Retinal pigment epithelial cell (primary cell): ENCODE results near the gene PPT2.

Source experiments
- DNase-seq: peaks from one replicate; pipeline ENCODE4 v3.0.0-alpha.2; 2010; ENCODE audit warnings: low read depth
- H3K4me3 ChIP-seq: 2 replicates; pipeline ENCODE4 v1.5.1; 2011; ENCODE audit warnings: mild to moderate bottlenecking, low read length, control low read depth, moderate library complexity
- TF ChIP-seq, protein P1 (sequence below): conservative IDR thresholded peaks from 2 replicates; pipeline ENCODE4 v1.5.1; 2011; ENCODE audit warnings: low read depth, low read length, control low read depth, inconsistent platforms

The PPT2 gene

DNA sequence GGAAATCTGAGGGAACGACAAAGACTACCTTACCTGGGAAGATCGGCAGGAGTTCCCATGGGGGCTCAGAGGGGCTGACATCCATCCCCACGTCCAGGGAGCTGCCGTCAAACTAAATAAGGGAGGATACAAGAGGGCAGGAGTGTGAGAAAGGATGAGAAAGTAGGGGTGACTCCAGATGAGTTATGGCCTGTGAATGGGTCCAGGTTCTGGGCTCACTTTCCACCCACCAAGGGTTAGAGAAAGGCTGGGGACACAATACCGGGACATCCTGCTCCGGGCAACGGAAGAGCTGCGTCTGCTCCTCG is 26.6 kb upstream of the PPT2 start:
- peak overlapping the region; percentile 100 for H3K4me3 ChIP-seq
- TF ChIP-seq, protein P1, sequence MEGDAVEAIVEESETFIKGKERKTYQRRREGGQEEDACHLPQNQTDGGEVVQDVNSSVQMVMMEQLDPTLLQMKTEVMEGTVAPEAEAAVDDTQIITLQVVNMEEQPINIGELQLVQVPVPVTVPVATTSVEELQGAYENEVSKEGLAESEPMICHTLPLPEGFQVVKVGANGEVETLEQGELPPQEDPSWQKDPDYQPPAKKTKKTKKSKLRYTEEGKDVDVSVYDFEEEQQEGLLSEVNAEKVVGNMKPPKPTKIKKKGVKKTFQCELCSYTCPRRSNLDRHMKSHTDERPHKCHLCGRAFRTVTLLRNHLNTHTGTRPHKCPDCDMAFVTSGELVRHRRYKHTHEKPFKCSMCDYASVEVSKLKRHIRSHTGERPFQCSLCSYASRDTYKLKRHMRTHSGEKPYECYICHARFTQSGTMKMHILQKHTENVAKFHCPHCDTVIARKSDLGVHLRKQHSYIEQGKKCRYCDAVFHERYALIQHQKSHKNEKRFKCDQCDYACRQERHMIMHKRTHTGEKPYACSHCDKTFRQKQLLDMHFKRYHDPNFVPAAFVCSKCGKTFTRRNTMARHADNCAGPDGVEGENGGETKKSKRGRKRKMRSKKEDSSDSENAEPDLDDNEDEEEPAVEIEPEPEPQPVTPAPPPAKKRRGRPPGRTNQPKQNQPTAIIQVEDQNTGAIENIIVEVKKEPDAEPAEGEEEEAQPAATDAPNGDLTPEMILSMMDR: no peak
- no peak for DNase-seq

DNA sequence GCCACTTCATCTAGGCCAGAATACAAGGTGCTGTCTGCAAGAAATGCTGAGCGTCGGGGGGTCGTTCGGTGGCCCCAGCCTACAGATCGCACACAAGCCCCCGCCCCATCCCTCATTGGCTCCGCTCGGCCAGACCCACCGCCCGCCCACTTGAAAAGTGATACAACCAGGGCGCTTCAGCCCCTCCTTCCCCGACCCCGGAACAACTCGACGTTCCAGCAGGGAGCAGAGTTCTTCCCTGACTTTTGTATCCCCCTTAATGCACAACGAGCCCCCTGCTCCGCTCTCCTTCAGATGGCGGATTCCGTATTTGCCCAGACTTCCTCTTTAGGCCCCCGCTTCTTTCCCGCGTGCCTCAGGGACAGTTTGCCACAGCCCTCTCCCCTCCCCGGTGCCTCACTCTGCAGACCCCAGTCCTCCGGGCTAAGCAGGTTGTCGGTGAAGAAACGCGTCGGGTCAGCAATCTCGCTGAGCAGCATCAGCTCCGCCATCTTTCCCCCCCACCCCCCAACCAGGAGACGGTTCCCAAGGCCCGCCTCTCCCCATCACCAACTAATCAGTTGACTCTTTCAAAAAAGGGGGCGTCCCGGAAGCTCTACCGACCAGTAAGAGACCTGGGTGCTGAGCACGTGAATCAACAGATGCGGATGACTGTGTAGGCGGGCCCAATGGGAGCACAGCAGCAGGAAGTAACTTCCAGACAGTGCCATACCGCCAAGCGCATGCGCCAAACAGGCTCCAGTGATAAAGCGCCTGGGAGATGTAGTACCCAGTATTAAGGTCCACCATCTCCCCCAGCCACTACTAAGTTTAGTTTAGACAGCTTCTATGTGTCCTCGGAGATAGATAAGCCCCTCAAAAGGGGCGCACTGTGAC is 26.0 kb upstream of the PPT2 start, which contains the start of gene ATF6B:
Gene ATF6B (minus strand): TSS at position 530 of the 876 bp plus-strand sequence. CDS start 39 bp downstream, at position 491.
- TF ChIP-seq, protein P1: no peak
- DNase-seq: peak; percentile 99
- H3K4me3 ChIP-seq: peak within 1 kb of the TSS; percentile 100

DNA sequence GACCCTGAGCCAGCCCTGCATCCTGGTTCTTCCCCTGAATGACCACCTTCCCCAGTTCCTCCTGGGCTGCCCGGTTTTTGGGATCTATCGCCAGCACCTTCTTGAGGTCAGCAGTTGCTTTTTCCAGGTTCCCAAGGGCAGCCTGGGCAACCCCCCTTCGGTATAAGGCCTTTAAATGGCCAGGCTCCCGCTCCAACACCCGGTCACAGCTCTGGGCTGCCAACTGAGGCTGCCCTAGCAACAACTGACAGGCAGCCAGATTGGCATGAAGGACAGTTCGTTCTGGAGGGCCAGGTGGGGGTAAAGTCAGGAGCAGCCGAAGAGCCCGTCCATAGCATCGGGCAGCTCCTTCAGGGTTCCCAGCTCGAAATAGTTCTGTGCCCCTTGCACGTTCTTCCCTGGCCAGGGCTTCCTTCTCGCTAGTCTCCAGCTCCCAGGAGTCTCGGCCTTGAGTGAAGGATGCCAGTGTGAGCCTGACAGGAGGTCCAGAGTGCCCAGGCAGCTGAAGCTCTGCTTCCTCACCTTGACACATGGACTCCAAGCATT is 25.1 kb upstream of the PPT2 start:
- TF ChIP-seq, protein P1: no peak
- no peak for DNase-seq

DNA sequence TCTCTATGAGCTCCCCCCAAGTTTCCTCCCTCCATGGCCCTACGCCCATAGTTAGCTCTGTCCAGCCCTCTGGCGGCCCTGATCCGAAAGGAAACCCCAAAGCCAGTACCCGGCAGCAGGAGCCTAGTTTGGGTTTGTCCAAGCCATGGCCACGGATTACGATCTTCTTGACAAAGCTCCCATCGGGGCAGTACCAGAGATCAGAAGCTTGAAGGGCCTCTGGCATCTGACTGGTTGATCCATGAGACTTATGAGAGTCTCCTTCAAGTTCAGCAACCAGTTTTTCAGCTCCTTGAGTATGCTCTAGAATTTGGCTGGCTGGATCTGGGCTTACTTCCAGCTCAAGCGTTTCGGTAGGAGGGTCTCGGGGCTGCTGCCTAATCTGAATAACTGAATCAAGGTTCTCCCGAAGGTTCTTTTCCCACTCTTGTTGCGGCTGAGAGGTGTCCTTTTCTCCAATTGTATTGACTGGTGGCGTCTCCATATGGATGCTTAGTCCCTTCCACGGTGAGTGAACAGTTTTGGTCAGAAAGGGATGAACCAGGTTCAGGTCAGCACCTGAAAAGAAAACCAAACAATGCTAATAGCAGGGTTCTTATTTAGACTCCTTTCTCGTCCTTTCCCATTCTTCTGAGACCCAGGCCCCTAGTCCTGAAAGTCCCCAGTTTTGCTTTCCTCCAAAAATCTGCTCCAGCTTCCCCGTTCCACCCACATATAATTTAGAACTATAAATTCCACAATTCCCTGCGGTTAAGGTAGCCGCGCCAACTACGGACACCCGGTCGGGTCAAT is 24.4 kb upstream of the PPT2 start:
- no peak for DNase-seq
- H3K4me3 ChIP-seq: peak overlapping the region; percentile 79
- TF ChIP-seq, protein P1: no peak

More for the DNA sequence above, 25.1 kb upstream of the PPT2 start:
- peak overlapping the region; percentile 23 for H3K4me3 ChIP-seq

DNA sequence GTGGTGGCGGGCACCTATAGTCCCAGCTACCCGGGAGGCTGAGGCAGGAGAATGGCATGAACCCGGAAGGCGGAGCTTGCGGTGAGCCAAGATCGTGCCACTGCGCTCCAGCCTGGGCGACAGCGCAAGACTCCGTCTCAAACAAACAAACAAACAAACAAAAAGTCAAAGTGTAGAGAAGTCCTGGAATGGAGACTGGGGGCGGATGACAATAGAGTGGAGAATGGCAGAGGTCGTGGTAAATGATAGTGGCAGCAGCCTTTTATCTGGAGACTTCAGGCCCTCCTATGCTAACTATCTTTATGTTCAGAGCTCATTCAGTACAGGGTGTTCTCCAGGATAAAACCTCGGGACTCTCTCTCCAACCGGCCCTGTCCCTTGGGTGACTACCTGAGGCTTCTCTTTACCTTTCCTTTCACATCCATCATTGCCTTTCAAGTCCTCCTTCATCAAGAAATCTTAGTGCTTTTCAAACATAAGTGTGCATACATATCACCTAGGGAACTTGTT is 22.4 kb upstream of the PPT2 start:
- no peak for DNase-seq
- no peak overlapping the region for H3K4me3 ChIP-seq
- TF ChIP-seq, protein P1: no peak

DNA sequence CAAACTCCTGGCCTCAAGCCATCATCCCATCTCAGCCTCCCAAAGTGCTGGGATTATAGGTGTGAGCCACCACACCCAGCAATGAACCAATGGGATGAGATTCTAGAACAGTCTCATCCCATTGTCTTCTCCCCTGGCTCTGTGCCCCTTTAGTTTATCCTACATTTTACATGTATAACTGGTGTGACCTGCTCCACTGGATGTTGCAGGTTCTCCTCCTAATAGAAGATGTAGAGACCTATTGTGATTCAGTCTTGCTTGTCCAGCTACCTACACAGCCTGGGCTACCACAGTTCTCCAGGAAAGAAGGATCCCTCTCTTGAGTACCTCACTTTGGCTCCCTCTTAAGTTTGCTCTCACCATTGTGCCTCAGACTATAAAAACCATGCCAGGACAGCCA is 21.8 kb upstream of the PPT2 start:
- no peak overlapping the region for H3K4me3 ChIP-seq
- no peak for DNase-seq
- TF ChIP-seq, protein P1: no peak
